Heart left ventricle (tissue), 13 donors: ENCODE data around the gene TPI1.
A peak's percentile ranks its signal among the peaks of the same experiment; 100 is the strongest.

ENCODE experiments used
- POLR2A ChIP-seq, 2 donors: fragments of 450-650 bp; IDR thresholded peaks; one replicate each; pipeline ENCODE4 v1.6.1; 2017; ENCODE audit warnings: antibody characterized with exemption in 2 of 2, mild to moderate bottlenecking in 2 of 2, moderate library complexity in 2 of 2
- TF ChIP-seq, protein P1 (sequence below), 12 donors: fragments of 200-600 bp; sonication (generic) in 4 of 12; IDR thresholded peaks; one replicate each; pipeline versions ENCODE4 v1.5.0 to v1.8.0; 2018 to 2022; ENCODE audit warnings: antibody characterized with exemption in 12 of 12, mild to moderate bottlenecking in 5 of 12
- donor health status: ischemic (EF 13 %, LVEDD 7.1; RV severe dilation, severe dysfunction).
- donor health status: DM: no; HTN: yes; CAD: no.
- donor health status: DM: no; HTN: no; CAD: no.
- donor health status: ischemic (EF 25% LVEDD 6.9; RV normal size, moderate dysfunction).
- donor health status: ischemic (EF 25% LVEDD 5.7; RV mildly dilated, moderate dysfunction).
- donor health status: ischemic (EF 35%, LVEDD 5.7; RV mildly dilated, moderate dysfunction).
- donor health status: nonischemic (EF 11% LVEDD 7.7; RV severe dilation, severe dysfunction).
- donor health status: DM: yes; HTN: yes; CAD: no.
- donor health status: PGD.
- donor health status: ischemic (EF 29% LVEDD 5.4; RV normal size, mild dysfunction).
- donor health status: nonischemic (EF 23%, LVEDD 6.1; RV moderate dilation, normal function).

DNA sequence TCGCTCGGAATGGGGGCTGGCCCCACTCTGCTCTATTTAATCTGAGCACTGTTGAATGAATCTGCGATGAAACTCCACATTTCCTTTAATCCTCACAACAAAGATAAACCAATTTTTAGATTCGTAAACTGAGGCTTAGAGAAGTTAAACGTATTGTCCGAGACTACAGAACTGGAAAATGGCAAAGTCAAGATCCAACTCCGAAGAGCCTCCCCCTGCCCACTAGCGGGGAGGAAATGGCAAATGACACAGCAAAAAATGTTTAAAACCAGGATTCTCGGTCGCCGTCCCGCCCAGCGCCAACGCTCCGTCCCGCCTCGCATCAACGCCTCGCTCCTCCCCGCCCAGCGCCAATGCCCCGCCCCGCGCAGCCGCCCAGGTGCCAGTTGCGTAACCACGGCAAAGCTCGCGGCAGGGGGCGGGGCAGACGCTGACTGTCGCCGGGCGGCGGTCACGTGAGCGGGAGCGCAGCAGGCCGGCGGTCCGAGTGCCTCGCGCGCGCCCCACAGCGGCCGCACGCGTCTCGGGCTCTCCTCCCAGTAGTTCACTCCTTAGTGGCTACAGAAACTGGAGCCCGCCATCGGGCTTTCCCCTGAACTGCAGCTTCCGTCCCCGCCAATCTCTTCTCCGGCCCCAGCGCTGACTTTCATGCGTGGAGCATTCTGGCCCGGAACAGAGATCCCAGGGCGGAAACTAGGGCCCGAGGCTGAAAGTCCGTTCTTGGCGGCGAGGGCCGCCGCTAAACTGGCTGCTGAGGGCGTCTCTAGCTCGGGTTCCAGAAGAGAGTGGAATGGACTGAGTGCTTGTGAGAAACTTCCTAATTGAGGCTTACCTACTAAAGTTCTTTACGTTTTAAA lies 23.7 kb downstream of the TPI1 start:
- TF ChIP-seq, protein P1, sequence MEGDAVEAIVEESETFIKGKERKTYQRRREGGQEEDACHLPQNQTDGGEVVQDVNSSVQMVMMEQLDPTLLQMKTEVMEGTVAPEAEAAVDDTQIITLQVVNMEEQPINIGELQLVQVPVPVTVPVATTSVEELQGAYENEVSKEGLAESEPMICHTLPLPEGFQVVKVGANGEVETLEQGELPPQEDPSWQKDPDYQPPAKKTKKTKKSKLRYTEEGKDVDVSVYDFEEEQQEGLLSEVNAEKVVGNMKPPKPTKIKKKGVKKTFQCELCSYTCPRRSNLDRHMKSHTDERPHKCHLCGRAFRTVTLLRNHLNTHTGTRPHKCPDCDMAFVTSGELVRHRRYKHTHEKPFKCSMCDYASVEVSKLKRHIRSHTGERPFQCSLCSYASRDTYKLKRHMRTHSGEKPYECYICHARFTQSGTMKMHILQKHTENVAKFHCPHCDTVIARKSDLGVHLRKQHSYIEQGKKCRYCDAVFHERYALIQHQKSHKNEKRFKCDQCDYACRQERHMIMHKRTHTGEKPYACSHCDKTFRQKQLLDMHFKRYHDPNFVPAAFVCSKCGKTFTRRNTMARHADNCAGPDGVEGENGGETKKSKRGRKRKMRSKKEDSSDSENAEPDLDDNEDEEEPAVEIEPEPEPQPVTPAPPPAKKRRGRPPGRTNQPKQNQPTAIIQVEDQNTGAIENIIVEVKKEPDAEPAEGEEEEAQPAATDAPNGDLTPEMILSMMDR (IDR thresholded peaks at IDR 0.05): peak; percentile 79 to 99 (median 95)
- peak in 1 of 2 donors; percentile 84 for TF ChIP-seq POLR2A (IDR thresholded peaks at IDR 0.05)
